CD14-positive monocyte (primary cell): Measurements from ENCODE around the gene CDK5RAP2. TPM values are rescaled to one million over a fixed set of nuclear protein-coding genes. Genes with fewer than 3 reads are reported as not detected.

Experiments
- DNase-seq, 3 donors: peaks; one replicate each; pipeline ENCODE4 v3.0.0-alpha.2; 2011 to 2022
- H2AFZ ChIP-seq: 2 replicates; pipeline ENCODE4 v1.6.0; 2012; ENCODE audit warnings: mild to moderate bottlenecking, low read depth, low read length, inconsistent platforms; ENCODE audit not compliant: insufficient read depth, poor library complexity, severe bottlenecking
- H3K27ac ChIP-seq, 2 donors: 1 replicate in 1 of 2; 2 replicates in 1 of 2; pipeline ENCODE4 v1.5.1; 2012 to 2013; ENCODE audit warnings: low read length in 2 of 2, control low read depth in 1 of 2, inconsistent platforms in 1 of 2, low read depth in 1 of 2, mild to moderate bottlenecking in 1 of 2
- H3K27me3 ChIP-seq, 2 donors: one replicate each; pipeline versions ENCODE4 v1.6.0 to v1.6.1; 2011 to 2013; ENCODE audit warnings: low read length in 2 of 2; ENCODE audit not compliant: control insufficient read depth in 2 of 2, insufficient read depth in 2 of 2
- H3K36me3 ChIP-seq, 2 donors: replicated peaks in 1 of 2; 1 replicate in 1 of 2; 2 replicates in 1 of 2; pipeline versions ENCODE4 v1.5.1 to v1.6.1; 2012 to 2013; ENCODE audit warnings: low read length in 2 of 2, control low read depth in 1 of 2, inconsistent platforms in 1 of 2, mild to moderate bottlenecking in 1 of 2; ENCODE audit not compliant: insufficient read depth in 2 of 2, control insufficient read depth in 1 of 2
- H3K4me1 ChIP-seq, 2 donors: 1 replicate in 1 of 2; 2 replicates in 1 of 2; pipeline versions ENCODE4 v1.5.1 to v1.6.1; 2012 to 2013; ENCODE audit warnings: low read length in 2 of 2, control low read depth in 1 of 2, inconsistent platforms in 1 of 2, mild to moderate bottlenecking in 1 of 2, moderate library complexity in 1 of 2; ENCODE audit not compliant: insufficient read depth in 2 of 2, control insufficient read depth in 1 of 2
- H3K4me2 ChIP-seq: replicated peaks from 2 replicates; pipeline ENCODE3; 2012; ENCODE audit warnings: low read length, moderate library complexity, mild to moderate bottlenecking; ENCODE audit not compliant: poor library complexity, severe bottlenecking; ENCODE audit errors: extremely low read depth
- H3K4me3 ChIP-seq, 3 experiments: fragments of 200-600 bp in 1 of 3; sonication (generic) in 1 of 3; replicated peaks in 1 of 3; 1 replicate in 2 of 3; 2 replicates in 1 of 3; pipeline ENCODE4 v1.5.1; 2011 to 2013; ENCODE audit warnings: low read length in 3 of 3, mild to moderate bottlenecking in 3 of 3, control low read depth in 2 of 3, low read depth in 2 of 3, inconsistent platforms in 1 of 3, moderate library complexity in 1 of 3
- H3K79me2 ChIP-seq: 2 replicates; pipeline ENCODE4 v1.6.0; 2012; ENCODE audit warnings: mild to moderate bottlenecking, control low read depth, inconsistent platforms, low read length, moderate library complexity; ENCODE audit not compliant: insufficient read depth
- H3K9ac ChIP-seq: 2 replicates; pipeline ENCODE4 v1.6.0; 2017; ENCODE audit warnings: low read length, mild to moderate bottlenecking; ENCODE audit not compliant: insufficient read depth, poor library complexity, severe bottlenecking
- H3K9me3 ChIP-seq, 2 donors: replicated peaks in 1 of 2; 1 replicate in 1 of 2; 2 replicates in 1 of 2; pipeline versions ENCODE4 v1.5.1 to v1.6.1; 2012 to 2013; ENCODE audit warnings: low read length in 2 of 2, control low read depth in 1 of 2; ENCODE audit not compliant: control insufficient read depth in 1 of 2, insufficient read depth in 1 of 2
- H4K20me1 ChIP-seq: 2 replicates; pipeline ENCODE4 v1.6.0; 2012; ENCODE audit warnings: mild to moderate bottlenecking, low read length, control low read depth, moderate library complexity; ENCODE audit not compliant: insufficient read depth
- H3K27ac Mint-ChIP-seq, 7 donors: one replicate each; pipeline ENCODE4 v1.8.0; 2020; ENCODE audit warnings: mild to moderate bottlenecking in 7 of 7, mixed read lengths in 7 of 7, moderate library complexity in 6 of 7, inconsistent platforms in 2 of 7
- H3K27me3 Mint-ChIP-seq, 3 donors: one replicate each; pipeline ENCODE4 v1.8.0; 2021 to 2022; ENCODE audit warnings: low read depth in 3 of 3, mild to moderate bottlenecking in 3 of 3, mixed read lengths in 3 of 3, moderate library complexity in 3 of 3, inconsistent platforms in 1 of 3
- H3K36me3 Mint-ChIP-seq, 2 donors: one replicate each; pipeline ENCODE4 v1.8.0; 2020; ENCODE audit warnings: mixed read lengths in 2 of 2, inconsistent platforms in 1 of 2, mild to moderate bottlenecking in 1 of 2
- H3K4me1 Mint-ChIP-seq: one replicate; pipeline ENCODE4 v1.8.0; 2020; ENCODE audit warnings: mild to moderate bottlenecking, mixed read lengths
- H3K4me3 Mint-ChIP-seq, 2 donors: one replicate each; pipeline ENCODE4 v1.8.0; 2020; ENCODE audit warnings: mild to moderate bottlenecking in 2 of 2, mixed read lengths in 2 of 2, moderate library complexity in 1 of 2
- H3K9me3 Mint-ChIP-seq, 7 donors: one replicate each; pipeline ENCODE4 v1.8.0; 2020 to 2022; ENCODE audit warnings: mixed read lengths in 7 of 7, mild to moderate bottlenecking in 6 of 7, moderate library complexity in 6 of 7, inconsistent platforms in 2 of 7
- CTCF ChIP-seq: fragments of 200-600 bp; IDR thresholded peaks from one replicate; pipeline ENCODE4 v1.8.0; 2022; ENCODE audit warnings: antibody characterized with exemption, mild to moderate bottlenecking
- WGBS: methylation state at CpG from one replicate; pipeline ENCODE4 v1.1.5; 2013; ENCODE audit warnings: missing lambda C conversion rate; ENCODE audit not compliant: insufficient coverage; 5-methylcytosine and 5-hydroxymethylcytosine counted together
- intact Hi-C, 2 donors: fragments of 100-400 bp; cut with micrococcal nuclease; formaldehyde crosslinking; loops; one replicate each; pipeline versions ENCODE4 v1.15.0 to v1.15.1; 2023
- polyA plus RNA-seq, 3 donors: library from polyadenylated mRNA; depleted of rRNA in 1 of 3; unstranded in 2 of 3; stranded (reverse) in 1 of 3; fragments of 300-500 nt in 2 of 3; fragments of >200 nt in 1 of 3; fragmentation: Illumina TruSeq in 2 of 3; gene quantifications; 1 replicate in 2 of 3; 2 replicates in 1 of 3; pipeline ENCODE4 v1.2.3, GENCODE V29; 2012 to 2021

The CDK5RAP2 gene
- polyA plus RNA-seq, 3 donors, result 2.0 to 13.7 (median 6.1) TPM

GRCh38 chr9:120433701-120434100, 146.3 kb downstream of the CDK5RAP2 start:
- no peak overlapping the region for H2AFZ ChIP-seq
- H3K27ac ChIP-seq, result no peak overlapping the region
- H3K9me3 ChIP-seq, result no peaks in the 10 kb centered on the region
- no peak overlapping the region for H3K4me2 ChIP-seq
- no peak overlapping the region for H3K9ac ChIP-seq
- H3K27me3 ChIP-seq, result no peaks in the 10 kb centered on the region
- Mint-ChIP-seq H3K9me3 (peaks cover 0 to 3% (median 0%) of the 10 kb centered on the region in 7 donors), H3K4me1 (peaks cover 27% of the 10 kb centered on the region), H3K4me3 (no peak overlapping the region), H3K27ac (peak overlapping the region in 1 of 7 donors; percentile 6), H3K36me3 (peaks cover 36 to 37% of the 10 kb centered on the region in 2 donors), H3K27me3 (peaks cover 0 to 2% (median 0%) of the 10 kb centered on the region in 3 donors)
- no peaks in the 10 kb centered on the region for H4K20me1 ChIP-seq
- 100% methylated on average over 2 of the region's 4 CpGs for WGBS
- no peak for TF ChIP-seq CTCF
- H3K36me3 ChIP-seq, result peaks cover 11 to 40% of the 10 kb centered on the region in 2 donors
- H3K4me1 ChIP-seq, result peaks cover 6 to 12% of the 10 kb centered on the region in 2 donors
- no peak for DNase-seq
- intact Hi-C loops, result no loop called here
- H3K4me3 ChIP-seq, result no peak overlapping the region
- H3K79me2 ChIP-seq, result no peaks in the 10 kb centered on the region

DNA sequence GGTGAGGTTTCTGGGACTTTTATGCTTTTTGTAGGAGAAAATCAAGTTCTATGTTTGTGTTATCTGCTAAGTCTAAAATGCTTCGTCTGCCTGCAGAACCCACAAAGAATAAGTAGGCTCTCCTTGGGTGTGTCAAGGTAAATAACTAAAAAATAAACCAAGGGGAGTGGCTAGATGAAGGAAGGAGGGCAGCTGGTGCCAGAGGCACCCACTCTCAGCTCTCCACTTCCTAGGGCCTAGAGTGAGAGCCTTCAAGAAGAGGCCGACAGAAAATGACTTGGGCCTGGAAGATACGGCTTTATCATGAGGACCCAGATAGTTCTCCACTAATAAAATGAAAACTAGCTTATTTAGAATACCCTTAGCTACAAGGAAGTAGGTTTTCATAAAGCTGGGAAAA, 147.4 kb downstream of the CDK5RAP2 start:
- Mint-ChIP-seq H3K27ac (no peak overlapping the region), H3K36me3 (peaks cover 33 to 34% of the 10 kb centered on the region in 2 donors)
- WGBS, result no CpG with 5 or more reads among the region's 3 CpGs

More for the DNA sequence above, 147.4 kb downstream of the CDK5RAP2 start:
- Histone ChIP-seq H3K4me3 (no peak overlapping the region), H3K27me3 (no peaks in the 10 kb centered on the region), H3K36me3 (peaks cover 7 to 29% of the 10 kb centered on the region in 2 donors), H2AFZ (no peak overlapping the region), H3K9ac (no peak overlapping the region), H3K4me1 (peaks cover 6 to 12% of the 10 kb centered on the region in 2 donors), H3K27ac (no peak overlapping the region), H4K20me1 (no peaks in the 10 kb centered on the region), H3K9me3 (no peaks in the 10 kb centered on the region), H3K79me2 (no peaks in the 10 kb centered on the region), H3K4me2 (no peak overlapping the region)
- intact Hi-C loops, result no loop called here
- peaks cover 0 to 2% (median 0%) of the 10 kb centered on the region in 3 donors for H3K27me3 Mint-ChIP-seq
- no peak for DNase-seq
- peaks cover 0 to 3% (median 0%) of the 10 kb centered on the region in 7 donors for H3K9me3 Mint-ChIP-seq
- H3K4me1 Mint-ChIP-seq, result peaks cover 22% of the 10 kb centered on the region
- TF ChIP-seq CTCF, result no peak
- no peak overlapping the region for H3K4me3 Mint-ChIP-seq
